Activated CD8-positive, alpha-beta memory T cell treated with anti-CD3 and anti-CD28 coated beads, Interleukin-2, amount 50 U/mL, for 1 hour (primary cell): ENCODE results near the gene GIT2.

Source experiments
- DNase-seq: peaks from one replicate; pipeline ENCODE4 v3.0.0-alpha.2; 2020; ENCODE audit errors: extremely low read depth

Gene GIT2

GRCh38 chr12:109982210-109982609, 14.0 kb downstream of the GIT2 start:
- DNase-seq, result no peak

GRCh38 chr12:109981311-109981710, 14.9 kb downstream of the GIT2 start:
- no peak for DNase-seq

GRCh38 chr12:109972821-109973220, 23.3 kb downstream of the GIT2 start:
- DNase-seq, result no peak

GRCh38 chr12:109968801-109969200, 27.4 kb downstream of the GIT2 start:
- no peak for DNase-seq

GRCh38 chr12:109968032-109968420, 28.1 kb downstream of the GIT2 start:
- no peak for DNase-seq

GRCh38 chr12:109967383-109968031, 28.7 kb downstream of the GIT2 start:
- no peak for DNase-seq

GRCh38 chr12:109966546-109966945, 29.6 kb downstream of the GIT2 start:
- no peak for DNase-seq

- DNase-seq, result no peak
These were observed 32.3 kb downstream of the GIT2 start for GRCh38 chr12:109963743-109964429.

- no peak for DNase-seq
These were observed 32.8 kb downstream of the GIT2 start for GRCh38 chr12:109963330-109963729.

GRCh38 chr12:109962398-109962797, 33.8 kb downstream of the GIT2 start:
- no peak for DNase-seq

GRCh38 chr12:109961612-109962011, 34.6 kb downstream of the GIT2 start:
- no peak for DNase-seq

GRCh38 chr12:109961201-109961600, 35.0 kb downstream of the GIT2 start:
- DNase-seq, result no peak

- no peak for DNase-seq
These were observed 36.6 kb downstream of the GIT2 start for GRCh38 chr12:109959411-109960093.

GRCh38 chr12:109958374-109958773, 37.8 kb downstream of the GIT2 start:
- DNase-seq, result no peak

- no peak for DNase-seq
These were observed 42.5 kb downstream of the GIT2 start for GRCh38 chr12:109953656-109954055.

- DNase-seq, result no peak
These were observed 43.3 kb downstream of the GIT2 start for GRCh38 chr12:109952873-109953272.

GRCh38 chr12:109952160-109952858, 43.9 kb downstream of the GIT2 start:
- no peak for DNase-seq

GRCh38 chr12:109951751-109952150, 44.4 kb downstream of the GIT2 start:
- no peak for DNase-seq

- DNase-seq, result no peak
These were observed 45.0 kb downstream of the GIT2 start for GRCh38 chr12:109951136-109951535.

GRCh38 chr12:109950625-109951024, 45.5 kb downstream of the GIT2 start:
- no peak for DNase-seq

GRCh38 chr12:109949089-109949488, 47.1 kb downstream of the GIT2 start:
- DNase-seq, result no peak

- no peak for DNase-seq
These were observed 47.8 kb downstream of the GIT2 start for GRCh38 chr12:109948368-109948767.
